ENCODE results near the gene KIF26B.
A peak's percentile ranks its signal among the peaks of the same experiment; 100 is the strongest.

The KIF26B gene

DNA sequence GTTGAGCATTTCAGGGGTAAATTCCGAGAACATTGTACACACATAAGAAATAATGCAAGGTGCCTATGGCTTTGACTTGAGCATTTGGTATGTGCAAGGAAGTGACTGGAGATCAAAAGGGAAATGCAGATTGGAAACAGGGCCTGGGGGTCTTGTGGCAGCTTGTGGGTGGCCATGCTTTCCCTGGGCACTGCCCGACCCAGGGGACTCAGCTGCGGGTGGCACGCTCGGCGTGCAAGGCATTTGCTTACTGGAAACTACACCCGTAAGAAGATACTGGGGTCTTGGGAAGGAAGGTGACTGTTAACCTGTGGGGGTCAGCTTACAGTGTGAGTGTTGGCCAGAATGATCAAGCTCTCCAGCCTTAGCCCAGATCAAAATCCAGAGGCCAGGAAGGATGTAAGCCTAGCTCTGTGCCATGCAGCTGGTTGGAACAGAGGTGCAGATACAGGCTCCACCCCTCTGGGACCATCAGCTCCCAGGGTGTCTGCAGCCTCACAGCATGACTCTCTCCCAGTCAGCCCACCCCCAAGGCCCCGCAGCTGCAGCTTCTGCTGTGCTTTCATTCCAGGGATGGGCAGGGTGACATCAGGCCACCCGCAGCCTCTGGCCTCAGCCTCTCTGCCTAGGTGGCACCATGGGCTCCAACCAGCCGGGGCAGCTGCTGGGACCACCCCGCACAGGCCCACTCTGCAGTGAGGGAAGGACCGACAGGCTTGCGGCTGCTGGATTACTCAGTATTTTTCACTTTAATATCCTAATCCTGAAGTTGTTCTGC, 55.1 kb downstream of the KIF26B start:
- DNase-seq (ENCODE audit: low spot score), result no peak

DNA sequence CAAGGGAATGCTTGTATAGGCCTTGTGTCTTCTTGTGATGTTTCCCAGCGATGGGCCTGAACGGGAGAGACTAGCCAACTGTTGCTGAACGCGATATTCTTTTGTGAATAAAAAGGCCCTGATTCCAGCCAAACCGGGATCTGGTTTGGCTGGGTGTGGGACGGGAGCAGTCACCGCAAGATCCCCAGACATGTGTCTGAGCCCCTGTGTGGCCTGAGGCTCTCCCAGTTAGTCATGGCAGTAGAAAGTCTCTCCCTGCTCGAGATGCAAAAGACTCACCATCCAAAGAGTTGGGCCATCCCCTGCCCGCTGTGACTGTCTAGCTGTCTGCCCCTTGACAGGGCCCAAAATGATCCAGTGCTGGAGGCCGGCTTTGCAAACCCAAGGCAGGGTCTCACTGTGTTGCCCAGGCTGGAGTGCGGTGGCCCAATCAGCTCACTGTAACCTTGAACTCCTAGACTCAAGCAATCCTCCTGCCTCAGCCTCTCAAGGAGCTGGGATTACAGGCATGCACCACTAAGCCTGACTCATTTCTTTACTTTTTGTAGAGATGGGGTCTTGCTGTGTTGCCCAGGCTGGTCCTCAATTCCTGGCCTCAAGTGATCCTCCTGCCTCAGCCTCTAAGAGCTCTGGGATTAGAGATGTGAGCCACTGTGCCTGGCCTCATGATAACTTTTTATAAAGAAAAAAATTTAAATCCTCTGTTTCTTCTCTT, 56.4 kb downstream of the KIF26B start:
- no peak for DNase-seq (ENCODE audit: low spot score)

DNA sequence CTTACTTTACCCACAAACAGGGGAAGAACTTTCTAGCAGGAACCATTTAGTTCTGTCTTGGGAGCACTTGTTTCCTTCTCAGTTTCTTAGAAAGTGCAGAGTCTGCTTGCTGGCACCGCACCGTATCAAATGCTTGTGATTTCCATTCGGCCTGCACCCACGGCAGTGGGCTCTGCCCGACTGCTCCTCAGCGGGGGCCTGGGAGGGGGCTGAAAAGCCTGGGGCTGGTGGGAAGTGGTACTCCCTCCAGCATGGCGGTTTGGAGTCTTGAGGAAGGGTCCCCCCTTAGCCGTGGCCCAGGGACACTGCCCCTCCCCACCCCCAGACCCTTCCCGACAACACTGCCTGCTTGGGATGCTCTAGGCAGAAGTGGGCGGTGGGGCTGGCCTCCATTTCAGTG, 57.0 kb downstream of the KIF26B start:
- DNase-seq (ENCODE audit: low spot score), result no peak

DNA sequence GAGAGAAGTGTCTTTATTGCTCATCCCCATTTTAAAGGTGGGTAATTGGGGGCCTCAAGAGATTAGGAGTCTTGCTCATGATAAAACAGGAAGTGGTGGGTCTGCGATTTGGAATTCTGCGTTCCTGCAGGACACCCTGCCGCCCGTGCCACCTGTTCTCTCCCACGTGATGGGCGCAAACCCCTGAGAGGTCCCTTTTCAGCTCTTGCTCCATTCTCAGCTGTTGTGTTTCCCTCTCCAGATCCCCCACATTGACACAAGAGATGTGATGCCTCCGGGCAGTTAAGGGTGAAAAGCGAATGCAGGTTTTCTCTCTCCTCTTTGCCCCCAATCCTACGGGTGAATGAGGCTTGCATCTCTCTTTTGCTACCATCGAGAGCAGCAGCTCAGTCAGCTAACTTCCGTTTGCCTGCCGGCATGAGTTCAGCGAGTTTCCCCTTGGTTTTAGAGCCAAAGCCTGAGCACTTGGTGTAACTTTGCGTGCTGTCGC, 57.5 kb downstream of the KIF26B start:
- no peak for DNase-seq (ENCODE audit: low spot score)

DNA sequence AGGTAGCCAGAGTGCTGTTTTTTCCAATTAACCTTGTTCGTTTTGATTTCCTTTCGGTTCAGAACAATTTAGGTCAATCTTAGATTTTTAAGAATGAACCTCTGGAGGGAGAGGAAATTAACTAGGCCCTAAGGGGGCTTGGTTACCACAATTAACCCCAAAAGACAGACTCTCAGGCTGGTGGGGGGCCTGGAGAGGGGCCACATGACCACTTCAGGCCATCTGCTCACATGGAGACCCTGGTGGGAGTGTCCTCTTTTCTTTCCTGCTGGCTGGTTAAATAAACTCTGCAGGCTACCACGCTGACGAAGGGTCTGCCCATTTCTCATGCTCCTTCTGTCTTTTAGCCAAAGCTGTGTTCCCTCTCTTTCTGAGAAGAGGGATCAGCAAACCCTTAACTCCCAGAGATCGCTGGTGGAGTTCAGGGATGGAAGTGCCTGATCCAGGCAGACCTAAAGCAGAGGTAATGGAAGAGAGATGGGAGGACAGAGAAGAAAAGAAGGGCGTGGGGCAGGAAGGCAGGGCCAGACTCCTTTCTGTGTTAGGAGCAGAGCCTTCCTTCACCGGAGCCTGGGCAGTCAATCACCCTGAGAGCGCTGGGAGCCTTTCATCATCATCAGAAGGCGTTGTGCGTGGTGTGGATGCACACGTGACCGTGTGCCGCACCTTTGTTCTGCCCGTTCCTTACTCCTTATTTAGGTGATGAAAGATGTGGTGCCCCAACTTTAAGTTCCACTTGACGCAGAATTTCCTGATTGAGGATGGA, 58.5 kb downstream of the KIF26B start:
- DNase-seq (ENCODE audit: low spot score), result no peak

DNA sequence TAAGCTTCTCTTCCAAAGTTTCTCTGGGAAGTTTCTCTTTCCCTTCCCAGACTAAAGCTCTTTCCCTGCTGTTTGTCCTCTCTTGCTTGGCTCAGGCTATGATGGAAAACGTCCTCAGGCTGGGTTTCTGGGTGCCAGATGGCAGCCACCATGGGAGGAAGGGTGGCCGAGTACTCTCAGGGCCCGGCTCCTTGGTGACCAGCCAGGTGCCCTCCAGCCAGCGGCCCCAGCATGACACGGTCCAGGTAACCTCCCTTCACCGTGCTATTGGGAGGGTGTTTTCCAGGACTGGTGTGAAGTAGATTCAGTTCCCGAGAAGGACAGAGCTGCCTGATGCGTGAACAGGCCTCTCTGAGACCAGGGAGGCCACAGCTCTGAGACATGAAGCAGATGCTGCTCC, 60.3 kb downstream of the KIF26B start:
- DNase-seq (ENCODE audit: low spot score), result no peak

DNA sequence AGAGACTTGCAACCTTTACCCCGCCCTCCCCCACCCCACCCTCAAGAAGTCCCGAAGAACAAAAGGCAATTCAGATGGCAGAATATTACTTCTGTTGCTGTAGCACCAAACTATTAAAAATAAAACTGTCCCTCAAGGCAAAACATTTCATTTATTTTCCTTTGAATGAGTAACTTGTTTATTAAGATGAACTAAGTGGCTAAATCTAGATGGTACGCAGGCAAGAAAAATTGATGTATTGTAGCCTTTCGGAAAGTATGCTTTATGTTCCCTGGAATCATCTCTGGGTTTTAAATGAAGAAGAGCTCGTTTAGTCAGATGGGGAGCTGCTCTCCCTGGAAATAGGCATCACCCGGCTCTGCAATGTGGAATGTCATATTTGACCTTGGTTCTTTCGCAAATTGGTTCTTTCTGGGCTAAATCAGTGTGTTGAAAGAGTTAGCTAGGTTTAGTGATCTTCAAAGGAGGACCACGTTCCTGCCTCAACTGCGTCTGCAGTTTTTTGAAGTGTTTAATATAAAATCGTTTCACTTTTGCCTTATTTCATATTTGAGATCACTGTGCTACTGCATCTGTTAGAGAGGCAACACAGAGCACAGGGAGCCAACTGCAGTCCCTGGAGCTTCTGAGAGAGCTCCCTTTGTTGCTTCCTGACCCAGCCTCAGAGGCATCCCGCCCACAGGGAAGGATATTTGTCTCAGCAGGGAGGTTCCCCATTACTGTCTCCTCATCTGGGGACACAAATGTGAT, 61.8 kb downstream of the KIF26B start:
- peak; percentile 53 for DNase-seq (ENCODE audit: low spot score)

DNA sequence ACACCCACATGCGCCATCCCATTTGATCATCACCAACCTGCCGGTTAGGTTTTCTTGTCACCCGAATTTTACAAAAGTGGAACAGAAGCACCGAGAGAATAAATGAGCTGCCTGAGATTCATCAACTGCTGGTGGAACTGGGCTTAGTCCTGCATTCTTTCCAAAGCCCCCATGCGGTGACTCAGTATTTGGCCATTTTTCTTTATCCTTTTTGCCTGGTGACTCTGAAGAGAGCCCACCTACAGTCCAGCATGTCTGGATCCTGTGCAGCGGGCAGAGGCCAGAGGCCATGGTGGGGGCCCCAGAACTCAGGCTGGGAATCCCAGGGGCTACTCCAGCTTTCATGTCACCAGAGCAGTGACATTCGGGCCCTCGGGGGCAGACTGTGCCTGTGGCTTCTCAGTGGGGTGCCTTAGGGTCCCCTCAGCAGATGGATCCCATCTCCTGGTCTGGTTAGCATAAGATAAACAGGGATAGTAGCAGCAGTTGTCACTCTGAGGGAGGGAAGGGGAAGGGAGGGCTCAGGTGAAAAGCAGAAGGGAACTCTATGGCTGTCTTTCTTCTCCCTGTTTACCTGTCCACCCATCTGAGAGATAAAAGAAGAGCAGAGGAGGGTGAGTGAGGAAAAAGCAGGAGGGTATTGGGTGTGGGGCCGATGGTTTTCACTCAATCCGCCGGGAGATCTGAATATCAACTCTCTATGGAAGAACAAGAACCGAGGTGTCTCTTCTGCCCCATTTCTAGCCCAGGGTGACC, 63.2 kb downstream of the KIF26B start:
- DNase-seq (ENCODE audit: low spot score), result no peak

DNA sequence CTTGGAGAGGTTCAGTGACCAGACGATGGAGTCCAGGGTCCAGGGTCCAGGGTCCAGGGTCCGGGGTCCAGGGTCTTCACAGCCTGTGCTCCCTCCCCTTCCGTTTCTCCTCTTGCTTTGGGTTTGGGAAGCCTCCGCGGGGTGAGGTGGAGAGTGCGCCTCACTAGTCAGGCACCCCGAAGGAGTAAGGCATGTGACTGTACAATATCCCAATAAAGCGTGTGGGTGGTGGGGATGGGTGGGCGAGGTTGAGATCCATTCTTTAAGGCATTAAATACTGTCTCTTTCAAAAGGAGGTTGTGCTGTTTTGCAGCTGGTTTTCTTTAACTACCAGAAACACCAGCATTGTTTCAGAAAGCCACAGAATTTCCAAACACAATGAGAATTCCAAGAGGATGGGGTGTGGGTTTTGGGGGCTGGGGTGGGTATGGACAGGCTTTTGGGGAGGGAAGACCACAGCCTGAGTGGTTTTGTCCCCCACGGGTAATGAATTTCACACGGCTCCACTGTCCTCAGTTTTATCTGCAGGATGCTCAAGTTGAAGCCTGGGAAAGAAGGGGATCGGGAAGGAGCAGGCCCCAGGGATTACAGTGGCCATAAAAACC, 65.7 kb downstream of the KIF26B start:
- peak; percentile 30 for DNase-seq (ENCODE audit: low spot score)

DNA sequence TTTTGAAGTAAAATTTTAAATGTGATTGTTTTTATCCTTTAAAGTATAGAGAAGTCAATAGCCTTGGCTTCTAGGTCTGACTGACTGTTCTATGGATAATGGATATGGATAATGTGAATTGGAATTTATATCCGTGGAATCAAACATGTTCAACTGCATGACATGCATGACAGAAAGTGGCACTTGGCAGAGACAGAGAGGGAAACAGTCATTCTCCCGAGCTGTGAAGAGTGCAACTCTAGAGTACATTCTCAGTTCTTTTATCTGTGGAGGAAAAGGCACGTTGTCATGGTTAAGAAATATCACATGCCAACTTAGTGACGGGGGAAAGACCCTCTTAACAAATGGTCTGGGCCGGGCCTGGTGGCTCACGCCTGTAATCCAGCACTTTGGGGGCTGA, 67.0 kb downstream of the KIF26B start:
- no peak for DNase-seq (ENCODE audit: low spot score)

DNA sequence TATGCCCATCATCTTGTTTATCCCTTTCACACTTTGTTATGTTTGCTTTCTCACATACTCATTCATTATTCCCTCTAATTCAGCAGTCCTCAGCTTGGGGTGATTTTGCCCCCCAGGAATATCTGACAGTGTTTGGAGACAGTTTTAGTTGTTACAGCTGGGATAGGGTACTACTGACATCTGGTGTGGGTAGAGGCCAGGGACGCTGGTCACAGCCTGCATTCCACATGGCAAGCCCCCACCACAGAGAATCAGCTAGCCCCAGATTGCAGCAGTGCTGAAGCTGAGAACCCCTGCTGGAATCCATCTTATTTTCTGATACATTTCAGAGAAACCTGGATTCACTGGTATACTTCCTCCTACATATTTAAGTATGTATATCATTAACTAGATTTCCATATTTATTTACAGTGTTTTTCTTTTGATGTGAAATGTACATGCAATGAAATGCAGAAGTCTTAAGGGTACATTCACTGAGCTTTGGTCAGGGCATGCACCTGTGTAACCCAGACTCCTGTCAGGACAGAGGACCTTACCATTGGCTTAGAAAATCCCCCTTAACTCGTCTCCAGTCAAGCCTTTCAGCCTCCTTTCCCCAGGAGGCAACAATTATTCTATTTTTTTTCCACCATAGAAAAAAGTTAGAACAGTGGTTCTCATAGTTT, 68.3 kb downstream of the KIF26B start:
- DNase-seq (ENCODE audit: low spot score), result no peak

DNA sequence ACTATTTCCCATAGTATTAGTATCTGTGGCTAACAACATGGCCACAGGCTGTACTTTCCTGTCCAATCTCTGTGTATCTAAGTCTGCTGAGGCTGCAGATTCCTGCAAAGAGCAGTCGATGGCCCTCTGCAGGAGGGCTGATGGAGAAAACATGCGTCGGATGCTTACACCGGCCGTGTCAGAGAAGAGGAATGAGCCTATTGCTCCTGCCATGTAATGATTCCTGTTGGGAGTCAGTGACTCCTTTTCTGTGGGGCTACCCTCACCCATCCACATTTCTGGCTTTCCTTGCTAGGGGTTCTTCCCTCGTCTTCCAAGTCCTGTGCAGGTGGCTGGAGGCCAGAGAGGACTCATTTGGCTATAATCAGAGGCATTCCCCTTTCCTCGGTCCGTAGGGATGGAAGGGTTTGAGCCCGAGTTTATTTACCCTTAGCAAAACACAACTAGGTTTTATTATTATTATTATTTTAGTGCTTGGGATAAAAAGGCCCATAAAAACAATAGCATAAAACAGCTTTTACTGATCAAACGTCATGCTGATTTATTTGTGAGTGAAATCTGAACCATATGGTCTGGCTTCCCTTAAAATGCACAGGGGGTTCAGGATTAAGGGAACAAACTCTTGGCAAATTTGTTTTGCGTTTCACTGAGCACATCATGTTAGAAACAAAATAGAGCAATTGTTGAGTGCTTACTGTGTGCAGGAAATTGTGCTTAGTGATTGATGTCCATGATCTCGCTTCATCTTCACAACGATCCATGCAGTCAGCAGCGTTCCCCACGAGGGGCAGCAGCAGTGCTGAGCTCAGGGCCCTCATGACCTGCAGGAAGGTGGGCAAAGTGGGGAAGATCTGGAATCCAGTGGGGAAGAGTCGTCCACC, 70.8 kb downstream of the KIF26B start:
- DNase-seq (ENCODE audit: low spot score), result peak; percentile 29

DNA sequence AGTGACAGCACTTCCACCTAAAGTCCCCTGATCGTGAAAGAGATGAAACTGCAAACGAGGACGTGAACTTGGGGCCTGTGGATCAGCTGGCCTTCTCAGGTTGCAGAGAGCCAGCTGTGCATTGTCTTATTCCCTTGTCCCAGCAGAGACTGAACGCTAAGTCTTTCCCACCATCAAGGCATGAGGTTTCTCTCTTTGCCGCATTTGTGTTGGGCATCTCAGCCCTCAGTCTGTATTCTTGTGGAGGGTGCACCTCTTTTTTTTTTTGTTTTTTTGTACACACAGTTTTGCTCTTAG, 71.4 kb downstream of the KIF26B start:
- DNase-seq (ENCODE audit: low spot score), result no peak

DNA sequence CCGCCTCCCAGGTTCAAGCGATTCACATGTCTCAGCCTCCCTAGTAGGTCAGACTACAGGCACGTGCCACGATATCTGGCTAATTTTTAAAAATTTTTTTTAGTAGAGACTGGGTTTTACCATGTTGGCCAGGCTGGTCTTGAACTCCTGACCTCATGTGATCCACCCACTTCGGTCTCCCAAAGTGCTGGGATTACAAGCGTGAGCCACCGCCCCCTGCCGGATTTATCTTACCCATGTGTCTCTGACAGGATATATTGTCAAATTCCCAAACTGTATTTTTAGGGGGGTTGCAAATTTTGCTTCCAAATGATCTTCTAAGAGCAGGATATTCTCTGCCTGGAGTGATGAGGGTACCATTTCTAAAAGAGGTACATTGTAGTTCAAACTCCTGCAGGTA, 74.3 kb downstream of the KIF26B start:
- no peak for DNase-seq (ENCODE audit: low spot score)

DNA sequence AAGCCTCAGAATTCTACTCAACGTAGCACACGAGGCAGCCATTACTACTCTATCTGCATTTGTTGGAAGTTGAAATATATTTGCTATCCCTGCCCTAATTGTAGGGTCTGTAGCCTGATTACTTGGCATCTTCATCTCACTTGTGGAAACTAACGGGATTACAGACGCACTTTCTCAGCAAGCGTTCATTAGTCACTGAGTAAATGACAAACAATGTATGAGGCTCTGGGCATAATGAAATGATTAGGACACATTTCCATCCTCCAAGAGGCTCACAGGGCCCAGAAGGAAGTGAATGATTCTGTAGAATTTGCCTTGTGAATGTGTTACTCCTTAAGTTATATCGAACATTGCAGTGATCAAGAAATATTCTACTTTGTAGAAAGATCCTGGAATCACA, 78.1 kb downstream of the KIF26B start:
- no peak for DNase-seq (ENCODE audit: low spot score)

DNA sequence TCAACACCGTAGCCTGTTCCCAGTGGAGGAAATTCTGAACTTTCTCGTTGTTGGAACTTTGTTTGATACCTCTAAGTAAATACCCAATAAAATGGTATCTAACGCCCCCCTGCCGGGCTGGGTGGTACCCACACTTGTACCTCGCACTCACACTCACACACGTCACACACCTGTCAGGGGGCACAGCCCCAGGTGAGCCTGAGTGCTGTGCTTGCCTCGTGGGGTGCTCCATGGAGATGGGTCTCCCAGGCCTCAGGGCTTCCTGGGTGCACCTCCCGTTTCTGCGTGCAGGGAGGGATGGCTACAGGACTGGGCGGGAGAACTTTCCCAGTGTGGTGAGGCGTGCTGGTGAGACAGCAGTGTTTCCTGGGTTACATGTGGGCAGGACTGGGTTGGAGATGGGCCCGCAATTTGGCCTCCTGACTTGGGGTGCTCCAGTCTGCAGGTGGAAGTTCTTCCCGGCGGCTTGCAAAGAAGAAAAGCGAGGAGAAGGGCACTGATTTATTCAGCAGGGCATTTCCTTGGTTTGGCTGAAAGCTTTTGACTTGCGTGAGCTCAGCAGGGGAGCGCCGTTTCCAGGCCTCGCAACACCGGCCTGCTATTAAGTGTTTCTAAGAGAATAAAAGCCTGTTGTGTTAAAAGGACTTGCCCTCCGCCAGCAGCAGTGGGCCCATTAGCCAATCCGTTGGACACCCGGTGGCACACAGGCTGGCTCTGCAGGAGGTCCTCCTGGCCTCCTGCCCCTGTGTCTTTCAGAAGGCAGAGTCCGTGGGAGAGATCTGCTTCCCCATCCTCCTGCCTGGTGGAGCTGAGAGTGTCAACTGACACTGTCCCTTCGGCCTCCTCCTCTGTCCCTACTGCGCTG, 79.7 kb downstream of the KIF26B start:
- DNase-seq (ENCODE audit: low spot score), result no peak

DNA sequence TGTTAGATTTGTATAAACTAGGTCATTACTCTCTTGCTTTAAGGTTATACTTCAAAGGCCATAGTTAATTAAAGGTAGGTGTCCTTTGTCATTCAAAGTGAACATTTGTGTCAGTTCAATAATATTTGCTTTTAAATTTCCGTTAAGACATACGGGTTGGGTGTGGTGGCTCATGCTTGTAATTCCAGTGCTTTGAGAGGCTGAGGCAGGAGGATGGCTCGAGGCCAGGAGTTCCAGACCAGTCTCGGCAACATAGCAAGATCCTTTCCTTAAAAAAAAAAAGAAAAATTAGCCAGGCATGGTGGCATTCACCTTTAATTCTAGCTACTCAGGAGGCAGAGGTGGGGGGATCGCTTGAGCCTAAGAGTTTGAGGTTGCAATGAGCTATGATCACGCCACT, 80.4 kb downstream of the KIF26B start:
- no peak for DNase-seq (ENCODE audit: low spot score)

DNA sequence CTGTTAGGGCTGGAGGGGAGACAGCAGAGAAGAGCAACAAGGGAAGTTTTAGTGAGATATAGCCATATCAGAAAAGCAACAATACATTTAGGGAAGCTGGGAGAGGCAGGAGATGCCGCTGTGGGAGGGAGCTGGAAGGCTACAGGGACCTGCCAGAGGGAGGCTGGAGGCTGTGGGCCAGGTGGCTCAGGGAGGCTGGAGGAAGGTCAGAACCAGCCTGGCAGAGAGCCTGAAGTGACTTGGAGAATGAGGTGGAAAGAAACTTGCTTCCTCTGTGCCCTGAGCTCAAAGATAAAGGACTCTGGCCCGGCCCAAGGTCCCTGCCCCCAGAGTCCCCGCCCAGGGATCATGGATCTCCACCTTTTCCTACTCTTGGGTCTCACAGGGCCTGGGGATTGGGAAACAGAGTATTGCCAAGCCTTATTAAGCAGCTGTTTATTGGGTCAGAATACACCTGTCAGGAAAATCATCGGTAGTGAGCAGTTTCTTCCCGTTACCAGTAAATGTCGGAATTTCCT, 85.9 kb downstream of the KIF26B start:
- no peak for DNase-seq (ENCODE audit: low spot score)
